ENCODE data around the gene AEBP1. TPM values are rescaled to one million over a fixed set of nuclear protein-coding genes. Genes with fewer than 3 reads are reported as not detected.

AEBP1 gene
- total RNA-seq, 1 donor from 2014 or later = 35.4 TPM

DNA sequence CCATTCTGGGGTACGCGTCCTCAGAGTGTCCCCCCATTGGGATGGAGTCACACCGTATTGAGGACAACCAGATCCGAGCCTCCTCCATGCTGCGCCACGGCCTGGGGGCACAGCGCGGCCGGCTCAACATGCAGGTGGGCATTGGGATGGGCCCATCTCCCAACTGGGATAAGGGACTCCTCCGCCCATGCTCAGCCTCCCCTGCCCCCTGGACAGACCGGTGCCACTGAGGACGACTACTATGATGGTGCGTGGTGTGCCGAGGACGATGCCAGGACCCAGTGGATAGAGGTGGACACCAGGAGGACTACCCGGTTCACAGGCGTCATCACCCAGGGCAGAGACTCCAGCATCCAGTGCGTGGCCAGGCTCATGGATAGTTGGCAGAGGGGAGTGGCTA, 5.8 kb downstream of the AEBP1 start:
- TF ChIP-seq, protein P1, sequence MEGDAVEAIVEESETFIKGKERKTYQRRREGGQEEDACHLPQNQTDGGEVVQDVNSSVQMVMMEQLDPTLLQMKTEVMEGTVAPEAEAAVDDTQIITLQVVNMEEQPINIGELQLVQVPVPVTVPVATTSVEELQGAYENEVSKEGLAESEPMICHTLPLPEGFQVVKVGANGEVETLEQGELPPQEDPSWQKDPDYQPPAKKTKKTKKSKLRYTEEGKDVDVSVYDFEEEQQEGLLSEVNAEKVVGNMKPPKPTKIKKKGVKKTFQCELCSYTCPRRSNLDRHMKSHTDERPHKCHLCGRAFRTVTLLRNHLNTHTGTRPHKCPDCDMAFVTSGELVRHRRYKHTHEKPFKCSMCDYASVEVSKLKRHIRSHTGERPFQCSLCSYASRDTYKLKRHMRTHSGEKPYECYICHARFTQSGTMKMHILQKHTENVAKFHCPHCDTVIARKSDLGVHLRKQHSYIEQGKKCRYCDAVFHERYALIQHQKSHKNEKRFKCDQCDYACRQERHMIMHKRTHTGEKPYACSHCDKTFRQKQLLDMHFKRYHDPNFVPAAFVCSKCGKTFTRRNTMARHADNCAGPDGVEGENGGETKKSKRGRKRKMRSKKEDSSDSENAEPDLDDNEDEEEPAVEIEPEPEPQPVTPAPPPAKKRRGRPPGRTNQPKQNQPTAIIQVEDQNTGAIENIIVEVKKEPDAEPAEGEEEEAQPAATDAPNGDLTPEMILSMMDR (IDR thresholded peaks at IDR 0.05; ENCODE audit: partially characterized antibody, unreplicated experiment) = no peak
- H3K27ac Mint-ChIP-seq (ENCODE audit: unreplicated experiment) = no peak overlapping the region
- H3K9me3 Mint-ChIP-seq (ENCODE audit: unreplicated experiment) = no peaks in the 10 kb centered on the region
- no peak for DNase-seq
- H3K36me3 Mint-ChIP-seq (ENCODE audit: unreplicated experiment) = no peaks in the 10 kb centered on the region
- H3K4me1 Mint-ChIP-seq (ENCODE audit: low read depth, unreplicated experiment) = peaks cover 3% of the 10 kb centered on the region
- H3K27me3 Mint-ChIP-seq (ENCODE audit: unreplicated experiment) = peaks cover 12% of the 10 kb centered on the region
- no peak overlapping the region for H3K4me3 Mint-ChIP-seq (ENCODE audit: unreplicated experiment)

GRCh38 chr7:44110719-44111635, 6.8 kb downstream of the AEBP1 start:
- Mint-ChIP-seq H3K27ac (ENCODE audit: unreplicated experiment) (no peak overlapping the region), H3K9me3 (ENCODE audit: unreplicated experiment) (no peaks in the 10 kb centered on the region), H3K36me3 (ENCODE audit: unreplicated experiment) (no peaks in the 10 kb centered on the region), H3K27me3 (ENCODE audit: unreplicated experiment) (peaks cover 10% of the 10 kb centered on the region), H3K4me1 (ENCODE audit: low read depth, unreplicated experiment) (peaks cover 3% of the 10 kb centered on the region), H3K4me3 (ENCODE audit: unreplicated experiment) (no peak overlapping the region)
- no peak for DNase-seq
- TF ChIP-seq, protein P1 (IDR thresholded peaks at IDR 0.05; ENCODE audit: partially characterized antibody, unreplicated experiment) = no peak

DNA sequence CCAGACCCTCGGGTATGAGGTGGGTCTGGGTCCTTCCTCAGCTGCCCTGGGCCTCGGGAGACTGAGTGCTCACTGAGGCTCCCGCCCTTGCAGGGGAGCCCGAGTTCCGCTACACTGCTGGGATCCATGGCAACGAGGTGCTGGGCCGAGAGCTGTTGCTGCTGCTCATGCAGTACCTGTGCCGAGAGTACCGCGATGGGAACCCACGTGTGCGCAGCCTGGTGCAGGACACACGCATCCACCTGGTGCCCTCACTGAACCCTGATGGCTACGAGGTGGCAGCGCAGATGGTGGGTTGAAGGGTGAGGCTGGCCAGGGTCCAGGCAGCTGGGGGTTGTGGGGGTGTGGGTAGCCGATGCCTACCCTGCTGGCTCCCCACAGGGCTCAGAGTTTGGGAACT, 7.6 kb downstream of the AEBP1 start:
- no peak for DNase-seq
- no peaks in the 10 kb centered on the region for H3K36me3 Mint-ChIP-seq (ENCODE audit: unreplicated experiment)
- peaks cover 3% of the 10 kb centered on the region for H3K4me1 Mint-ChIP-seq (ENCODE audit: low read depth, unreplicated experiment)
- H3K27ac Mint-ChIP-seq (ENCODE audit: unreplicated experiment) = no peak overlapping the region
- TF ChIP-seq, protein P1 (IDR thresholded peaks at IDR 0.05; ENCODE audit: partially characterized antibody, unreplicated experiment) = no peak
- H3K9me3 Mint-ChIP-seq (ENCODE audit: unreplicated experiment) = no peaks in the 10 kb centered on the region
- peaks cover 10% of the 10 kb centered on the region for H3K27me3 Mint-ChIP-seq (ENCODE audit: unreplicated experiment)
- H3K4me3 Mint-ChIP-seq (ENCODE audit: unreplicated experiment) = no peak overlapping the region

DNA sequence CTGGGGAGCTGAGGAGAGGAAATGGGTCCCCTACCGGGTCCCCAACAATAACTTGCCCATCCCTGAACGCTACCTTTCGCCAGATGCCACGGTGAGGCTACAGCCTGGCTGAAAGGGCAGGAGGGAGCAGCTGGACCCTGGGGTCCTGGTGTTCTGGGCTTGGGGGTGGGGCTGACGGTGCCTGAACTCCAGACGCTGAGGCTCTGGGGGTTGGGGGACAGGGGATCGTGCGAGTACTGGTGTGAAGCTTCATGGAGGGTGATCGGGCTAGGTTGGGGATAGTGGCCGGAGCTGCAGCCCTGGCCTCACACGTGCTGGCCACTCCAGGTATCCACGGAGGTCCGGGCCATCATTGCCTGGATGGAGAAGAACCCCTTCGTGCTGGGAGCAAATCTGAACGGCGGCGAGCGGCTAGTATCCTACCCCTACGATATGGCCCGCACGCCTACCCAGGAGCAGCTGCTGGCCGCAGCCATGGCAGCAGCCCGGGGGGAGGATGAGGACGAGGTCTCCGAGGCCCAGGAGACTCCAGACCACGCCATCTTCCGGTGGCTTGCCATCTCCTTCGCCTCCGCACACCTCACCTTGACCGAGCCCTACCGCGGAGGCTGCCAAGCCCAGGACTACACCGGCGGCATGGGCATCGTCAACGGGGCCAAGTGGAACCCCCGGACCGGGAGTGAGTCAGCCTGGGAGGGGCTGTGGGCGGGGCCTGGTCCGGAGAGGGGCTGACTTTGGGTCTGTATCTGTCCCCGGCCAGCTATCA, 8.3 kb downstream of the AEBP1 start:
- H3K27me3 Mint-ChIP-seq (ENCODE audit: unreplicated experiment) = peaks cover 10% of the 10 kb centered on the region
- peaks cover 2% of the 10 kb centered on the region for H3K9me3 Mint-ChIP-seq (ENCODE audit: unreplicated experiment)
- H3K4me3 Mint-ChIP-seq (ENCODE audit: unreplicated experiment) = no peak overlapping the region
- H3K27ac Mint-ChIP-seq (ENCODE audit: unreplicated experiment) = no peak overlapping the region
- no peak for DNase-seq
- TF ChIP-seq, protein P1 (IDR thresholded peaks at IDR 0.05; ENCODE audit: partially characterized antibody, unreplicated experiment) = no peak
- H3K36me3 Mint-ChIP-seq (ENCODE audit: unreplicated experiment) = no peaks in the 10 kb centered on the region
- peaks cover 3% of the 10 kb centered on the region for H3K4me1 Mint-ChIP-seq (ENCODE audit: low read depth, unreplicated experiment)

Data from glutamatergic neuron (in vitro differentiated cells).